Neural cell (in vitro differentiated cells): ENCODE results near the gene RASAL2. TPM values are rescaled to one million over a fixed set of nuclear protein-coding genes. Genes with fewer than 3 reads are reported as not detected.

ENCODE experiments used
- H2AFZ ChIP-seq: fragments of 200-600, 300-800 bp; sonication (generic), shearing (Covaris generic); 2 replicates; pipeline ENCODE4 v1.6.0; 2014; ENCODE audit warnings: low read depth, mild to moderate bottlenecking, antibody characterized with exemption, low read length, moderate library complexity
- H3F3A ChIP-seq: fragments of 200-600 bp; shearing (Covaris generic); 2 replicates; pipeline ENCODE4 v1.6.1; 2016; ENCODE audit warnings: mild to moderate bottlenecking, moderate library complexity, mixed read lengths, antibody characterized with exemption, low read length; ENCODE audit not compliant: insufficient read depth, poor library complexity, severe bottlenecking
- H3K27ac ChIP-seq: fragments of 200-600, 300-800 bp; sonication (generic), shearing (Covaris generic); 2 replicates; pipeline ENCODE4 v1.5.1; 2014; ENCODE audit warnings: mild to moderate bottlenecking, low read length, moderate library complexity
- H3K27me3 ChIP-seq: fragments of 300-800, 200-600 bp; sonication (generic), shearing (Covaris generic); 2 replicates; pipeline ENCODE4 v1.6.0; 2014; ENCODE audit warnings: mild to moderate bottlenecking, low read depth, low read length, moderate library complexity; ENCODE audit not compliant: insufficient read depth
- H3K36me3 ChIP-seq: fragments of 300-800, 200-600 bp; sonication (generic), shearing (Covaris generic); 2 replicates; pipeline ENCODE4 v1.5.1; 2014; ENCODE audit warnings: mild to moderate bottlenecking, antibody characterized with exemption, low read length, moderate library complexity; ENCODE audit not compliant: insufficient read depth
- H3K4me2 ChIP-seq: fragments of 300-800, 200-600 bp; sonication (generic), shearing (Covaris generic); 2 replicates; pipeline ENCODE4 v1.6.0; 2014; ENCODE audit warnings: mild to moderate bottlenecking, low read length
- H3K4me3 ChIP-seq: fragments of 300-800, 200-600 bp; sonication (generic), shearing (Covaris generic); 2 replicates; pipeline ENCODE4 v1.5.1; 2014; ENCODE audit warnings: mild to moderate bottlenecking, low read length, moderate library complexity
- H3K79me2 ChIP-seq: fragments of 200-600 bp; shearing (Covaris generic); replicated peaks from 2 replicates; pipeline ENCODE4 v1.6.0; 2014; ENCODE audit warnings: mild to moderate bottlenecking, low read length, moderate library complexity; ENCODE audit not compliant: insufficient read depth
- H3K9ac ChIP-seq: fragments of 300-800, 200-600 bp; sonication (generic), shearing (Covaris generic); 2 replicates; pipeline ENCODE4 v1.6.1; 2016; ENCODE audit warnings: mild to moderate bottlenecking, low read length, mixed read lengths
- H3K9me2 ChIP-seq: fragments of 200-600 bp; shearing (Covaris generic); 2 replicates; pipeline ENCODE4 v1.6.1; 2016; ENCODE audit warnings: mild to moderate bottlenecking, low read length, mixed read lengths; ENCODE audit not compliant: insufficient read depth
- H3K9me3 ChIP-seq: fragments of 200-600, 300-800 bp; sonication (generic), shearing (Covaris generic); 2 replicates; pipeline ENCODE4 v1.6.1; 2016; ENCODE audit warnings: mild to moderate bottlenecking, mixed run types, low read length, moderate library complexity, mixed read lengths
- H4K20me1 ChIP-seq: fragments of 200-600 bp; shearing (Covaris generic); 2 replicates; pipeline ENCODE4 v1.6.1; 2016; ENCODE audit warnings: mild to moderate bottlenecking, mixed run types; ENCODE audit not compliant: insufficient read depth
- EP300 ChIP-seq: fragments of 450-650 bp; conservative IDR thresholded peaks from 2 replicates; pipeline ENCODE4 v1.6.1; 2014; ENCODE audit warnings: antibody characterized with exemption, mild to moderate bottlenecking, moderate library complexity; ENCODE audit not compliant: poor library complexity, severe bottlenecking
- EZH2 ChIP-seq: fragments of 200-600, 300-800 bp; shearing (Covaris generic), sonication (generic); IDR thresholded peaks from 2 replicates; pipeline ENCODE4 v1.6.1; 2014; ENCODE audit warnings: antibody characterized with exemption, low read length, borderline replicate concordance, mild to moderate bottlenecking; ENCODE audit not compliant: insufficient read depth, poor library complexity, severe bottlenecking
- MXI1 ChIP-seq: fragments of 450-650 bp; conservative IDR thresholded peaks from 2 replicates; pipeline ENCODE4 v1.6.1; 2014; ENCODE audit warnings: antibody characterized with exemption, mild to moderate bottlenecking; ENCODE audit not compliant: poor library complexity, severe bottlenecking
- POLR2AphosphoS5 ChIP-seq: IDR thresholded peaks from 2 replicates; pipeline ENCODE4 v1.6.1; 2012
- RAD21 ChIP-seq: fragments of 450-650 bp; conservative IDR thresholded peaks from 2 replicates; pipeline ENCODE4 v1.6.1; 2014; ENCODE audit warnings: antibody characterized with exemption, mild to moderate bottlenecking, moderate library complexity
- SMC3 ChIP-seq: fragments of 450-650 bp; conservative IDR thresholded peaks from 2 replicates; pipeline ENCODE4 v1.6.1; 2014; ENCODE audit warnings: antibody characterized with exemption, mild to moderate bottlenecking, moderate library complexity; ENCODE audit not compliant: poor library complexity
- TAF1 ChIP-seq: IDR thresholded peaks from 2 replicates; pipeline ENCODE4 v1.6.1; 2012; ENCODE audit warnings: low read depth
- polyA plus RNA-seq: library from polyadenylated mRNA; depleted of rRNA; stranded (reverse); fragments of >200 nt; gene quantifications from 2 replicates; pipeline ENCODE4 v1.2.3, GENCODE V29; 2014
- TF ChIP-seq, protein P1 (sequence below): IDR thresholded peaks from 2 replicates; pipeline ENCODE4 v1.6.1; 2012; ENCODE audit warnings: borderline replicate concordance
- TF ChIP-seq, protein P2 (sequence below): fragments of 450-650 bp; IDR thresholded peaks from 2 replicates; pipeline ENCODE4 v1.5.1; 2014; ENCODE audit warnings: antibody characterized with exemption, mild to moderate bottlenecking, moderate library complexity; ENCODE audit not compliant: poor library complexity, severe bottlenecking

The RASAL2 gene
- polyA plus RNA-seq, 1 donor from 2014 or later = 73.3 TPM

DNA sequence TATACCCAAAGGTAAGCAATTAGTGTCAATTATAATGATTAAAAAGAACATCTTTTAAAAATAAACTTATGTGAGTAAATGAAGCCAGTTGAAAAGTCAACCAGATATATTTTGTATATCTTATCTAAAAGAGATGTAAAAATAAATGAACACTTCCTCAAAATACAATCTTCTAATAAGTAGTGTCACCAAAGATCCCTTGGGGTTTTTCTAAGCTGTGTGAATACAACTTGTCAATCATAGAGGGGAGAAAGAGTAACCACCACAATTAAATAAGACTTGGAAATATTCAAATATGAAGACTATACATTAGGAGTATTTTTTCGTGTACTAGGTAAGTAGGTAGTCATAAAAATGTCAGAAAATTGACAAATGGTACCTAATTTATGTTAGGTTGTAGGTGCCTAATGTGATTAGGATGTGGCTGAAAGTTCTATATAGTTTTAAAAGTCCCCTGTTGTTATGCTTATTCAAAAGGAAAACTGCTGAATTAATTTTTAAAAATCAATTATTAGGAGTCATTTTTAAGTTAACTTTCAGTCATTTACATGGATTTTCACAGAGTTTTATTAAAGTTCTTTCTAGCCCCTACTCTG lies 72.6 kb downstream of the RASAL2 start:
- Histone ChIP-seq H2AFZ (no peak overlapping the region), H3K4me3 (no peak overlapping the region), H4K20me1 (no peaks in the 10 kb centered on the region), H3K27me3 (no peaks in the 10 kb centered on the region), H3K36me3 (no peaks in the 10 kb centered on the region), H3K79me2 (no peaks in the 10 kb centered on the region), H3F3A (no peaks in the 10 kb centered on the region), H3K9me2 (no peaks in the 10 kb centered on the region), H3K9me3 (no peaks in the 10 kb centered on the region), H3K9ac (no peak overlapping the region), H3K27ac (no peak overlapping the region), H3K4me2 (no peak overlapping the region)
- TF ChIP-seq SMC3 (no peak), EP300 (no peak), TAF1 (no peak), POLR2AphosphoS5 (no peak), MXI1 (no peak), EZH2 (no peak), RAD21 (no peak)
- TF ChIP-seq, protein P1, sequence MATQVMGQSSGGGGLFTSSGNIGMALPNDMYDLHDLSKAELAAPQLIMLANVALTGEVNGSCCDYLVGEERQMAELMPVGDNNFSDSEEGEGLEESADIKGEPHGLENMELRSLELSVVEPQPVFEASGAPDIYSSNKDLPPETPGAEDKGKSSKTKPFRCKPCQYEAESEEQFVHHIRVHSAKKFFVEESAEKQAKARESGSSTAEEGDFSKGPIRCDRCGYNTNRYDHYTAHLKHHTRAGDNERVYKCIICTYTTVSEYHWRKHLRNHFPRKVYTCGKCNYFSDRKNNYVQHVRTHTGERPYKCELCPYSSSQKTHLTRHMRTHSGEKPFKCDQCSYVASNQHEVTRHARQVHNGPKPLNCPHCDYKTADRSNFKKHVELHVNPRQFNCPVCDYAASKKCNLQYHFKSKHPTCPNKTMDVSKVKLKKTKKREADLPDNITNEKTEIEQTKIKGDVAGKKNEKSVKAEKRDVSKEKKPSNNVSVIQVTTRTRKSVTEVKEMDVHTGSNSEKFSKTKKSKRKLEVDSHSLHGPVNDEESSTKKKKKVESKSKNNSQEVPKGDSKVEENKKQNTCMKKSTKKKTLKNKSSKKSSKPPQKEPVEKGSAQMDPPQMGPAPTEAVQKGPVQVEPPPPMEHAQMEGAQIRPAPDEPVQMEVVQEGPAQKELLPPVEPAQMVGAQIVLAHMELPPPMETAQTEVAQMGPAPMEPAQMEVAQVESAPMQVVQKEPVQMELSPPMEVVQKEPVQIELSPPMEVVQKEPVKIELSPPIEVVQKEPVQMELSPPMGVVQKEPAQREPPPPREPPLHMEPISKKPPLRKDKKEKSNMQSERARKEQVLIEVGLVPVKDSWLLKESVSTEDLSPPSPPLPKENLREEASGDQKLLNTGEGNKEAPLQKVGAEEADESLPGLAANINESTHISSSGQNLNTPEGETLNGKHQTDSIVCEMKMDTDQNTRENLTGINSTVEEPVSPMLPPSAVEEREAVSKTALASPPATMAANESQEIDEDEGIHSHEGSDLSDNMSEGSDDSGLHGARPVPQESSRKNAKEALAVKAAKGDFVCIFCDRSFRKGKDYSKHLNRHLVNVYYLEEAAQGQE = no peak
- TF ChIP-seq, protein P2, sequence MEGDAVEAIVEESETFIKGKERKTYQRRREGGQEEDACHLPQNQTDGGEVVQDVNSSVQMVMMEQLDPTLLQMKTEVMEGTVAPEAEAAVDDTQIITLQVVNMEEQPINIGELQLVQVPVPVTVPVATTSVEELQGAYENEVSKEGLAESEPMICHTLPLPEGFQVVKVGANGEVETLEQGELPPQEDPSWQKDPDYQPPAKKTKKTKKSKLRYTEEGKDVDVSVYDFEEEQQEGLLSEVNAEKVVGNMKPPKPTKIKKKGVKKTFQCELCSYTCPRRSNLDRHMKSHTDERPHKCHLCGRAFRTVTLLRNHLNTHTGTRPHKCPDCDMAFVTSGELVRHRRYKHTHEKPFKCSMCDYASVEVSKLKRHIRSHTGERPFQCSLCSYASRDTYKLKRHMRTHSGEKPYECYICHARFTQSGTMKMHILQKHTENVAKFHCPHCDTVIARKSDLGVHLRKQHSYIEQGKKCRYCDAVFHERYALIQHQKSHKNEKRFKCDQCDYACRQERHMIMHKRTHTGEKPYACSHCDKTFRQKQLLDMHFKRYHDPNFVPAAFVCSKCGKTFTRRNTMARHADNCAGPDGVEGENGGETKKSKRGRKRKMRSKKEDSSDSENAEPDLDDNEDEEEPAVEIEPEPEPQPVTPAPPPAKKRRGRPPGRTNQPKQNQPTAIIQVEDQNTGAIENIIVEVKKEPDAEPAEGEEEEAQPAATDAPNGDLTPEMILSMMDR = no peak

DNA sequence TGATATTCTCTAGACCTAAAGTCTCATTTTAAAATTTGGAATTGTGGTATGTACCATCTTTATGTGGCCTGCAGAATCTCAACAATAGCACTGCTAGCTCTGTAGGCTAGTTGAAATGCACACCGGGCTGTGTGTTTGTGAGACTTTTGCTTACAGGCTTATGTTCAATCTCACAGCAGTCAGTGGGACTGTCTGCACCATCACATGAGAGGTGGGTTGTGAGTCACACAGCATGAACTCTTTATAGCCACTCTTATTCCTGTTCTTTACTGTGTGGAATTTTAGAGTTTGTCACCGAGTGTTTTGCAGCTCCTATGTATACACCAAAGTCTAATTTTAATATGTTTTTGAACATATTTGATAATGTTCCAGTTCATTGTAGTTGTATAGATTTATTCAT lies 74.6 kb downstream of the RASAL2 start:
- Histone ChIP-seq H2AFZ (no peak overlapping the region), H3K27ac (no peak overlapping the region), H3K79me2 (no peaks in the 10 kb centered on the region), H4K20me1 (no peaks in the 10 kb centered on the region), H3K27me3 (no peaks in the 10 kb centered on the region), H3K9me3 (no peaks in the 10 kb centered on the region), H3K4me2 (no peak overlapping the region), H3K36me3 (no peaks in the 10 kb centered on the region), H3K4me3 (no peak overlapping the region), H3K9ac (no peak overlapping the region), H3K9me2 (no peaks in the 10 kb centered on the region), H3F3A (no peaks in the 10 kb centered on the region)
- TF ChIP-seq, protein P1 = no peak
- no peak for TF ChIP-seq RAD21
- no peak for TF ChIP-seq SMC3
- no peak for TF ChIP-seq TAF1
- TF ChIP-seq, protein P2 = no peak
- no peak for TF ChIP-seq POLR2AphosphoS5
